NCI-H2196 (cell line): ENCODE data around the gene TBC1D22A.

Experiments used
- DNase-seq: peaks from one replicate; lab custom pipeline; 2025; ENCODE audit not compliant: unreplicated experiment; lab: John Stamatoyannopoulos, UW

Gene TBC1D22A

GRCh38 chr22:47190957-47191670 is 428.7 kb downstream of the TBC1D22A start:
- no peak for DNase-seq

DNA sequence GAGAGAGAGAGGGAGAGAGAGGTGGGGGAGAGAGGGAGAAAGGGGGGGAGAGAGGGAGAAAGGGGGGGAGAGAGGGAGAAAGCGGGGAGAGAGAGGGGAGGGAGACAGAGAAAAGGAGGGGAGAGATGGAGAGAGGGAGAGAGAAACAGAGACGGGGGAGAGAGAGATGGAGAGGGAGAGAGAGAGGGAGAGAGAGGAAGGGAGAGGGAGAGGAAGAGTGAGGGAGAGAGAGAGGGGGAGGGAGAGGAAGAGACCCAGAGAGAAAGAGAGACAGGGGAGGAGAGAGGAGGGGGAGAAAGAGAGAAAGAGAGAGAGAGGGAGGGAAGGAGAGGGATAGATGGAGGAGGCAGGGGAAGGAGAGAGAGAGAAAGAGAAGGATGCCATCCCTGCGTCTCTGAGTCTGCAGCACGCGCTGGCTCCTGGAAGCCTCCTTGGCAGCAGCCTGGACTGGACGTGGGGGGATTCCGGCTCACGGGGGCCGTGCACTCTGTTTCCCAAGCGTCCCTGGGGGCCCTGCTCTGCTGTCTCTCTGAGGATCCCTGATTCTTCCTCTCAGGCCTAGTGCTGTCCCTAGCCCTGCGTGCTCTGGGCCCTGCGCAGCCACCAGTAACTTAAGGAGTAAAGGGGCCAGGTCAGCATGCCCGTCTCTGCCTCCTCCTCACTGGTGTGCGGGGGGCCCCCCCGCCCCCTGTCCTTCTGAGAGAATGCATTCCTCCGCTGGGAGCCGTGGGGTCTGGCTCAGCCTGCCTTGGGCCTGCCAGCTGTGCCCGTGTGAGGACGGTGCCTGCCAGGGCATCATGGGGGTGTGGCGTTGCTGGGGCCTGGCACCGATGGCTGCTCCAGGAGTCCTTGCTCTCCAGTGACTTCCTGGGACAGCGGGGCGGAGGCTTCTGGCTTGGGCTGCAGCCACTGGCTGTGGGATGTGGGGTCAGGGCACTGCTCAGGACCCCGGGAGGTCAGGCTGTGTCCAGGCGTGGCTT is 429.5 kb downstream of the TBC1D22A start:
- DNase-seq = no peak

- peak; percentile 40 for DNase-seq
Observed at GRCh38 chr22:47192651-47193437, 430.4 kb downstream of the TBC1D22A start.

DNA sequence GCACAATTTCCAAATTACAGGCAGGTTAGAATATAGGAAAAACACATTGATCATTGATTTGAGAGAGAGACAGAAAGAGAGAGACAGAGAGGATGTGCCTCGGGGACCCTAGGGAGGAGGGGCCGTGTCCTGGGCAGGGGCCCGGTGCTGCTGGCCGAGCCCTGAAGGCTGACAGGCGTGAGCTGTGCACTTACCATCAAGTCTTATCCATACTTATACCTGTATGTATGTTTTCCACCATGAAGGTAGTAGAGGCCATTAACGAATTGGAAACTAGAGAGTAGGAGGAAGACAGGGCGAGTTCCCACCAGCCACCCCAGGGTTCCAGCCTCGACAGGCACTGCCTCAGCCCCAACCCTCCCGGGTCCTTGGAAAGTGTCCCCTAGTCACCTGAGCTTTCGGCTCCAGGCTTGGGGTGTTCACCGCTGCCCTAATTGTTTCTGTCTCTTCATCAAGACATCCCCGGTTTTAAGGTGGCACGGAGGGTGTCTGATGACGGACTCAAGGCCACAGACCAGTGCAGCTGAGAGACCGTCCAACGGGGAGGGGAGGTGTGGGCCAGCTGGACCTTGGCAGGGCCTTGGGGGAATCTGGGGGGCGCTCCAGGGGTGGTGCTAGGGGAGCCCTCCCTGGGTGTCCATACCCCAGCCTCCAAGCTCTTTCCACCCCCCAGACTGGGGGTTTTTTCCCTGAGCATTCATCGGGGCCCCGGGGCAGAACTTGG is 431.3 kb downstream of the TBC1D22A start:
- DNase-seq = no peak

DNA sequence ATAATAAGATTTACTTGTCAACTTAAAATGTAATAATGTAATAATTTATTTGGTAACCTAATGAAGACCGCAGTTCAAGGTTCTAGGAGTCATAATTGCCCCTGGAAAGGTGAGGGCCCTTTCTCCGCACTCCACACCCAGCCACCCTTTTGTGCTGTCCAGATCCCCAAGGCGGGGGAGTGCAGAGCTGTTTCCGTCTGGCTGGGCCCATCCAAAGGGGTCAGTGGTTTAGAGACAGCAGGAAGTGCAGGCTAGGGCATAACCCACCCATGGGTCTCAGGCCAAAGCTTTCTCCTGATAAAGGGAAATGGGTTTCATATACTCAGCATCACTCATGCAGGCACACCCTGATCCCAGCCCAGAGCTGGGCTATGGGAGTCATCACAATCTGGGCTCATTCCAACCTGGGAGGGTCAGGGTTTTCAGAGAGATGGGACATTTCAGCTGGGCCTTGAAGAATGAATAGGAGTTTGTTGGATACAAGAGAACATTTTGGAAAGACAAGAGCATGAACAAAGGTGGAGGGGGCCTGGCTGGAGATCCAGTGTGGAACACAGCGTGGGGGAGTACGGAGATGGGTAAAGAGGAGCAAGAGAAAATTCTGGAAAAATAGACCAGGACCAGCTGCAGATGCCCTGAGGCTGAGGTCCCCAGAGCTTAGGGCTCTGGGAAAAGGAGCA is 432.2 kb downstream of the TBC1D22A start:
- no peak for DNase-seq

- no peak for DNase-seq
Observed at GRCh38 chr22:47195156-47195483, 432.7 kb downstream of the TBC1D22A start.

GRCh38 chr22:47195484-47196165 is 433.2 kb downstream of the TBC1D22A start:
- no peak for DNase-seq

GRCh38 chr22:47196166-47196849 is 433.9 kb downstream of the TBC1D22A start:
- DNase-seq = no peak

DNA sequence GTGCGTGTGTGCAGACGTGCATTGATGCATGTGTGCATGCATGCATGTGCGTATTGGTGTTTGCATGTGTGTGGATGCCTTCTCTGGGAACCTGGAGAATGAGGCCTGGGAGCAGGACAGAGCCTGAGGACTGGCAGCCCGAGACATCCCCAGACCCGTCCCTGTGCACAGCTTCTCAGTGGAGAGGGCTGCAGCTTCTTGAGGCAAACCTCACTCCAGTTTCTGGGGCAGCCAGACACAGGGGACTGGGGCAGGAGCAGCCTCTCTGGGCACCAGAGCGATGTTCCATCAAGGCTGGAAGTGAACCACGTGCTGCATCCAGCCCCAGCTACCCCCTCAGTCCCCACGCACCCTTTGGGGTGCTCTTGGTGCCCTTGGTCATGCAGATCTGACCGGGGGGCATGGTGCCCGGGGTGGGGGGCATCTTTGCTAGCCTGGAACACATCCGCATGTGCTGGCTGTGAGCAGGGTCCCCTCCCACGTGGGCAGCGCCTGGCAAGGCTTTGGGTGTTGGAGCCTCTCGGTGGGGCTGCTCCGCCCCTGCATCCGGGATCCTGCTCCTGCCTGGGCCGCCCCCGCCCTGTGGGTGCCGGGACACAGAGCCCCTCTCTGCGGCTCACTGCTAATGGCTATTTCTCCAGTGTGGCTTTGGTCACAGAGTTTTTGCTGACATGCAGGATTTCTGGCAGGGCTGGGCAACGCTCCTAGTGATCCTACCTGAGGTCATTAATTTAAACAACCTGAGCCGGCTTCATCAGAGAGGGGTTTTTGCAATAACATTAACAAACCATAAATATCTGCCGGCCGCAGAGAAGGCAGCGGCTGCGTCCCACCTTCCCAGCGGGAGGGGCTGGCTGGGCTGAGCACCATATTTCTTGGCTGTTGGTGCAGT is 434.7 kb downstream of the TBC1D22A start:
- no peak for DNase-seq

GRCh38 chr22:47197773-47198500 is 435.5 kb downstream of the TBC1D22A start:
- DNase-seq = no peak

DNA sequence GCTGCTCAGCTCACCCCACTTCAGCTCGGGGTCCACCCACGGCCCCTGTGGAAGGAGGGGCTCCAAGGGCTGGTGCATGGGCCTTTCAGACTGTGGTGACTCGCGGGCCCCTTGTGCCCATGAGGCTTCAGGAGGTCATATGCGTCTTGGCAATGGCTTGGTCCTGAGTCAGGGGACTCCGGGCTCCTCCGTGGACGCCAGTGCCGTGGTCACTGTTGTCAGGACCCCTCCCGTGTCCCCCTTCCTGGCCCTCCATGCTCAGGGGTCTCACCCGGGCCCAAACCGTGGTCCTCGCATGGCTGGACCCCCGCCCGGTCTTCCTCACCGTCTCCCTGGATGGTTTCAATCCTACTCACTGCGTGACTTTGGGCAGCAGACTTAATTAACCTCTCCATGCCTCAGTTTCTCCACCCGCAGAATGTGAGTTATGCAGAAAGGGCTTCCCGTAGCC is 436.4 kb downstream of the TBC1D22A start:
- no peak for DNase-seq

GRCh38 chr22:47199261-47199978 is 437.0 kb downstream of the TBC1D22A start:
- DNase-seq = no peak

- DNase-seq = no peak
Observed at GRCh38 chr22:47199979-47200272, 437.5 kb downstream of the TBC1D22A start.

DNA sequence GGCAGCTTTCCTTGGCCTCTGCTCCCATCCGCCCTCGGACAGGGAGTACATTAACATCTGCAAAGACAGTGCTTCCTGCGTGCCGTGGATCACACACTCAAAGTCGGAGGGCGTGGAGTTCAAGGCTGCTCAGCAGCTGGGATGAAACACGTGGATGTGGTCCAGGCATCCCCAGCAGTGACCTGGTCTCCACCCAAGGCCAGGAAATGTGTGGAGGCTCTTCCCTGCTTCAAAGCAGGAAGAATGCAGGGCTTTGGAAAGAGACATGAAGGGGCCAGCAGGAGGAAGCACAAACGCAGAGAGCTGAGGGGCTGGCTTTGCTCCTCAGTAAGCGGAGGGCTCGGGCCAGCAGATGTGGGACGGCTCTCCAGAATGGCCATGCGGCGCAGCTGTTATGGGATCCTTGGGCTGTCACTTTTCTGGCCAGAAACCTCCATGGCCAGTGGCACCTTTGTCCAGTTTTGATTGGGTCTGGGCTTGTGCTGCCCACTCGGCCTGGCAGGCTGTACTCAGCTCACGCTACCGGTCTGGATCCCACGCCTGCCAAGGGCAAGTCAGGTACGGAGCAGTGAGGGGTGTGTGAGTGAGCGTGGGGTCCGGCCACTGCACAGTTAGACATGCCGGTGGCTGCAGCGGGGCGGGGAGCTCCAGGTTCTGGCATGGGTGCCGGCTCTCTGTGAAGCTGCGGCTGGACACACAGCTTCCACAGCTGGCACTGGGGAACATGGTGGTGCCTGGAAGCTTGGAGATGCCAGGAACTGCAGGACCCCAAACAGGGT is 438.0 kb downstream of the TBC1D22A start:
- DNase-seq = no peak

GRCh38 chr22:47201186-47201995 is 438.9 kb downstream of the TBC1D22A start:
- DNase-seq = peak; percentile 31
